ENCODE data around the gene SEMA4G.

The SEMA4G gene

GRCh38 chr10:101007915-101008822, 38.9 kb downstream of the SEMA4G start:
- DNase-seq (ENCODE audit: low spot score): no peak

- DNase-seq (ENCODE audit: low spot score): no peak
These were observed 39.6 kb downstream of the SEMA4G start for GRCh38 chr10:101008823-101009423.

- DNase-seq (ENCODE audit: low spot score): no peak
These were observed 41.0 kb downstream of the SEMA4G start for GRCh38 chr10:101010329-101010728.

GRCh38 chr10:101011517-101012423, 42.5 kb downstream of the SEMA4G start:
- DNase-seq (ENCODE audit: low spot score): no peak

- peak; percentile 80 for DNase-seq (ENCODE audit: low spot score)
These were observed 43.4 kb downstream of the SEMA4G start for GRCh38 chr10:101012525-101013364.

- DNase-seq (ENCODE audit: low spot score): no peak
These were observed 44.1 kb downstream of the SEMA4G start for GRCh38 chr10:101013365-101013825.

GRCh38 chr10:101014230-101014884, 45.1 kb downstream of the SEMA4G start:
- DNase-seq (ENCODE audit: low spot score): peak; percentile 66

GRCh38 chr10:101014966-101015581, 45.8 kb downstream of the SEMA4G start:
- no peak for DNase-seq (ENCODE audit: low spot score)

- no peak for DNase-seq (ENCODE audit: low spot score)
These were observed 46.3 kb downstream of the SEMA4G start for GRCh38 chr10:101015582-101015973.

GRCh38 chr10:101016814-101017213, 47.5 kb downstream of the SEMA4G start:
- no peak for DNase-seq (ENCODE audit: low spot score)

GRCh38 chr10:101018118-101018599, 48.9 kb downstream of the SEMA4G start:
- no peak for DNase-seq (ENCODE audit: low spot score)

GRCh38 chr10:101018600-101019439, 49.5 kb downstream of the SEMA4G start:
- DNase-seq (ENCODE audit: low spot score): peak; percentile 59

Data from CD4-positive, alpha-beta T cell treated with Interleukin-6 at 100 ng/mL for 8 hours (primary cell).